ENCODE results near the gene CEP104. TPM values are rescaled to one million over a fixed set of nuclear protein-coding genes. Genes with fewer than 3 reads are reported as not detected.

The CEP104 gene
- total RNA-seq, 1 donor from 2014 or later = 18.3 TPM

GRCh38 chr1:3774946-3775489, 82.0 kb downstream of the CEP104 start:
- TF ChIP-seq, protein P1, sequence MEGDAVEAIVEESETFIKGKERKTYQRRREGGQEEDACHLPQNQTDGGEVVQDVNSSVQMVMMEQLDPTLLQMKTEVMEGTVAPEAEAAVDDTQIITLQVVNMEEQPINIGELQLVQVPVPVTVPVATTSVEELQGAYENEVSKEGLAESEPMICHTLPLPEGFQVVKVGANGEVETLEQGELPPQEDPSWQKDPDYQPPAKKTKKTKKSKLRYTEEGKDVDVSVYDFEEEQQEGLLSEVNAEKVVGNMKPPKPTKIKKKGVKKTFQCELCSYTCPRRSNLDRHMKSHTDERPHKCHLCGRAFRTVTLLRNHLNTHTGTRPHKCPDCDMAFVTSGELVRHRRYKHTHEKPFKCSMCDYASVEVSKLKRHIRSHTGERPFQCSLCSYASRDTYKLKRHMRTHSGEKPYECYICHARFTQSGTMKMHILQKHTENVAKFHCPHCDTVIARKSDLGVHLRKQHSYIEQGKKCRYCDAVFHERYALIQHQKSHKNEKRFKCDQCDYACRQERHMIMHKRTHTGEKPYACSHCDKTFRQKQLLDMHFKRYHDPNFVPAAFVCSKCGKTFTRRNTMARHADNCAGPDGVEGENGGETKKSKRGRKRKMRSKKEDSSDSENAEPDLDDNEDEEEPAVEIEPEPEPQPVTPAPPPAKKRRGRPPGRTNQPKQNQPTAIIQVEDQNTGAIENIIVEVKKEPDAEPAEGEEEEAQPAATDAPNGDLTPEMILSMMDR (conservative IDR thresholded peaks at IDR 0.05; ENCODE audit: low read depth, low read length) = no peak
- no peak overlapping the region for H3K4me3 ChIP-seq (ENCODE audit: low read depth, low read length)
- DNase-seq (ENCODE audit: low read depth) = no peak

DNA sequence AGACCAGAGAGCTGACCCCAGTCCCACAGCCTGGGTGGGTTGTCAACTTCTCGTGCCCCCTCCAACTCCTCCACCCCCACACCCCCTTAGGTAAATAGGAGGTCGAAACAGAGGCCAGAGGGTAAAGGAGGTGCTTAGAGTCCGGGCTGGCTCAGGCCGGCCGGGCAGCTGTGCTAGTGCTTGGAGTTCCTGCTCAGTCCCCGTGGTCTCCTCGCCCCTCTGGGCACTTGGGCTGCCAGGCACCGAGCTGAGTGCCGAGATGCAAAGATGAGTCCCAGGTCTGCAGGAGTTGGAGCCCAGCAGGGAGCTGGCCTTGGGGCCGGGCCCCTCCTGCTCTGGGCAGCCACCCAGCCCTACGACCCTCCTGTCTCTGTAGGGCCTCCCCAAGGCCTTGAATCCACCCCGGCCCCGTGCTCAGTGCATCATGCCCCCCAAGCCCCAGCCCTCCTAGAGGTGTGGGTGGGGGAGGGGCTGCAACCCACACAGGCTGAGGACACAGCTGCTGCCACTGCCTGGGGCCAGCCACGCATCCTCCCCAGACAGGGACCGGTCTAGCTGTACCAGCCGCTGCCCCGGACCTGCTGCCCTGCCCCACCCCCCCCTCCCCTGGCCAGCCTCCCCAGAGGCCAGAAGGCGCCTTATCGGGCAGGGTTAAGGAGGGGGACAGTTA, 82.6 kb downstream of the CEP104 start:
- DNase-seq (ENCODE audit: low read depth) = no peak
- TF ChIP-seq, protein P1 (conservative IDR thresholded peaks at IDR 0.05; ENCODE audit: low read depth, low read length) = no peak
- no peak overlapping the region for H3K4me3 ChIP-seq (ENCODE audit: low read depth, low read length)

DNA sequence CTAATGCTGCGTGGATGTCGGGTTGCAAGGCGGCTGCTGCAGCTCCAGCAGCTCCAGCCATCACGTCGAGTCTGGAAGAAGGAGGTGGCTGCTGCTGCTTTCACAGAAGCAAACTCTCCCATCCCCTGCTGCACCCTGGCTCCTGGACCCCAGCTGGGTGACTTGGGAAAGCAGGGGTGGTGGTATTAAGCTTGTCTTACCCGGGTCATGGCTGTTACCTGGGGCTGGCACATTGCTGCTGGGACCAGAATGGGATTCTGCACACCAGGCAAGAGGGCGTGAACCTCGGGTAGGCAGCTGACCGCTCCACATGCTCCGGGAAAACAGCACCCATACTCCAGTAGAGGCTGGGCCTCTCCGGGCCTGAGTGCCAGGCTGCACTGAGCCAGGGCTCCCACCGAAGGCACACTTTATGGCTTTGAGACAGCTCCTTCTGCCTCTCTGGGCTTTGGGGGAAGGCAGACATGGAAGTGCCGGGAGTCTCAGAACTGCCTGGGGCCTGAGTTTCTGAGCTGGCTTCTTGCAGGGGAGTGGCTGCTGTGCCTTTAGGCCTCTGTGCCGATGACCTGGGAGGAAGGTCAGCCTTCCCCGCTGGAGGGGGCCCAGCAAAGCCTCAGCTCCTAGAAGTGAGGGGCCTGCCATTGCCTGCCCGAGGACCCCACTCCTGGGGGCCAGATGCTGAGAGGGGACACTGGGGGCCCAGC, 83.3 kb downstream of the CEP104 start:
- H3K4me3 ChIP-seq (ENCODE audit: low read depth, low read length) = peak overlapping the region; percentile 66
- TF ChIP-seq, protein P1 (conservative IDR thresholded peaks at IDR 0.05; ENCODE audit: low read depth, low read length) = no peak

GRCh38 chr1:3772715-3773571, 84.1 kb downstream of the CEP104 start, which contains the start of gene SMIM1:
TSS of gene SMIM1 (plus strand) at chr1:3772749. CDS start at chr1:3775374, 2,625 bp downstream.
- DNase-seq (ENCODE audit: low read depth) = no peak
- TF ChIP-seq, protein P1 (conservative IDR thresholded peaks at IDR 0.05; ENCODE audit: low read depth, low read length) = no peak
- peak within 1 kb of the TSS; percentile 66 for H3K4me3 ChIP-seq (ENCODE audit: low read depth, low read length)

More for the DNA sequence above, 83.3 kb downstream of the CEP104 start:
- no peak for DNase-seq (ENCODE audit: low read depth)

DNA sequence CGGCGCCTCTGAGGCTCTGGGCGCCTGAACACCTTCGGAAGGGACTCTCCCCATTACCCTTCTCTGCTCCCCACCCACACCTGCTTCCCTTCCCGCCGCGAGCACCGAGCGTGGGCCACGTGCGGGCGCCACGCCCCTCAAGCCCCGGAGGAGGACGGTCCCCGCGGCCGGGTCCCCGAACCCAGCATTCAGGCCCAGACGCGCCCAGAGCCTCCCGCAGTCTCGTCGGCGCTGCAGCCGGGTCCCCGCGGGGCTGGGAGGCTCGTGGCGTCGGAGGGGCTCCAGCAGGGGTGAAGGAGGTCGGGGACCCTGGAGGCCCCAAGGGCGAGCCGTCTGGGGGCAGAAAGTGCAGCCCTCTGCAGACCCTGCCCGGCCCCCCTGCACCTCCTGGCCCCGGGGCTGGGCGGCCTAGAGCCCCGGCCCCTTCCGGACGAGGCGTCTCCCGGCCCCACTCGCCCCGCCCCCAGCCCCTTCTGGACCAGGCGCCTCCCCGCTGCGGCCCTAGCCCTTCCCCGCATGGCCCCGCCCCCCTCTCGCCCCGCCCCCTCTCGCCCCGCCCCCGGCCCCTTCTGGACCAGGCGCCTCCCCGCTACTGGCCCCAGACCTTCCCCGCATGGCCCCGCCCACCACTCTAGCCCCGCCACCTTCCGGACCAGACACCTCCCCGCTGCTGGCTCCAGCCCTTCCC, 84.8 kb downstream of the CEP104 start:
- TF ChIP-seq, protein P1 (conservative IDR thresholded peaks at IDR 0.05; ENCODE audit: low read depth, low read length) = no peak
- peak overlapping the region; percentile 66 for H3K4me3 ChIP-seq (ENCODE audit: low read depth, low read length)
- no peak for DNase-seq (ENCODE audit: low read depth)

Measured in epithelial cell of proximal tubule (primary cell).